GM19043 (cell line): Measurements from ENCODE around the gene C10orf105.

ENCODE experiments used
- ATAC-seq: cut with Tn5 transposase; IDR thresholded peaks from one replicate; pipeline ENCODE4 v1.9.1; 2021; ENCODE audit warnings: low read depth; ENCODE audit not compliant: unreplicated experiment

C10orf105 gene

GRCh38 chr10:71683301-71683700 is 36.3 kb downstream of the C10orf105 start:
- no peak for ATAC-seq

- no peak for ATAC-seq
Observed at GRCh38 chr10:71681977-71682376, 37.6 kb downstream of the C10orf105 start.

- ATAC-seq = no peak
Observed at GRCh38 chr10:71679425-71679824, 40.2 kb downstream of the C10orf105 start.

GRCh38 chr10:71678057-71678805 is 41.3 kb downstream of the C10orf105 start:
- no peak for ATAC-seq

- ATAC-seq = no peak
Observed at GRCh38 chr10:71677261-71677660, 42.3 kb downstream of the C10orf105 start.

GRCh38 chr10:71675295-71675970 is 44.1 kb downstream of the C10orf105 start:
- ATAC-seq = no peak

GRCh38 chr10:71671994-71672946 is 47.3 kb downstream of the C10orf105 start:
- no peak for ATAC-seq

- no peak for ATAC-seq
Observed at GRCh38 chr10:71667387-71667752, 52.2 kb downstream of the C10orf105 start.

GRCh38 chr10:71666639-71667386 is 52.8 kb downstream of the C10orf105 start:
- ATAC-seq = no peak

GRCh38 chr10:71665456-71665855 is 54.1 kb downstream of the C10orf105 start:
- ATAC-seq = no peak

- ATAC-seq = no peak
Observed at GRCh38 chr10:71664585-71664984, 55.0 kb downstream of the C10orf105 start.

- ATAC-seq = no peak
Observed at GRCh38 chr10:71663311-71663710, 56.3 kb downstream of the C10orf105 start.

- no peak for ATAC-seq
Observed at GRCh38 chr10:71661779-71662336, 57.7 kb downstream of the C10orf105 start.
